Liver (tissue), 9 donors: Measurements from ENCODE around the gene TSPOAP1. TPM values are rescaled to one million over a fixed set of nuclear protein-coding genes. Genes with fewer than 3 reads are reported as not detected.

Experiments used
- DNase-seq: peaks from one replicate; pipeline ENCODE4 v3.0.0-alpha.2; 2017; ENCODE audit warnings: low spot score
- H3K27ac ChIP-seq, 2 donors: one replicate each; pipeline ENCODE4 v1.7.0; 2013; ENCODE audit warnings: inconsistent platforms in 2 of 2, low read length in 2 of 2, control low read depth in 1 of 2, low read depth in 1 of 2, mild to moderate bottlenecking in 1 of 2
- H3K27me3 ChIP-seq, 4 donors: one replicate each; pipeline versions ENCODE4 v1.6.1 to v1.7.0; 2013; ENCODE audit warnings: low read length in 3 of 4, inconsistent platforms in 1 of 4, mild to moderate bottlenecking in 1 of 4, moderate library complexity in 1 of 4; ENCODE audit not compliant: control insufficient read depth in 4 of 4, insufficient read depth in 4 of 4
- H3K36me3 ChIP-seq, 4 donors: one replicate each; pipeline versions ENCODE4 v1.6.1 to v1.7.0; 2013; ENCODE audit warnings: low read length in 3 of 4, mild to moderate bottlenecking in 3 of 4, low read depth in 1 of 4, moderate library complexity in 1 of 4; ENCODE audit not compliant: control insufficient read depth in 4 of 4, insufficient read depth in 3 of 4
- H3K4me1 ChIP-seq, 4 donors: one replicate each; pipeline versions ENCODE4 v1.6.1 to v1.7.0; 2013; ENCODE audit warnings: low read length in 3 of 4, mild to moderate bottlenecking in 3 of 4, moderate library complexity in 1 of 4; ENCODE audit not compliant: control insufficient read depth in 4 of 4, insufficient read depth in 4 of 4
- H3K4me3 ChIP-seq, 3 donors: one replicate each; pipeline versions ENCODE4 v1.6.1 to v1.7.0; 2013; ENCODE audit warnings: low read length in 3 of 3, control low read depth in 1 of 3, low read depth in 1 of 3, mild to moderate bottlenecking in 1 of 3
- H3K9ac ChIP-seq, 2 donors: one replicate each; pipeline ENCODE4 v1.7.0; 2013; ENCODE audit warnings: low read length in 2 of 2, mild to moderate bottlenecking in 2 of 2, moderate library complexity in 2 of 2, control low read depth in 1 of 2, low read depth in 1 of 2
- H3K9me3 ChIP-seq, 4 donors: one replicate each; pipeline versions ENCODE4 v1.6.1 to v1.7.0; 2013; ENCODE audit warnings: low read length in 3 of 4; ENCODE audit not compliant: control insufficient read depth in 4 of 4
- FOXA1 ChIP-seq: IDR thresholded peaks from 2 replicates; pipeline ENCODE4 v1.6.1; 2016; ENCODE audit warnings: antibody characterized with exemption
- FOXA2 ChIP-seq: IDR thresholded peaks from 2 replicates; pipeline ENCODE4 v1.6.1; 2016; ENCODE audit warnings: antibody characterized with exemption
- GABPA ChIP-seq, 2 donors: IDR thresholded peaks in 1 of 2; conservative IDR thresholded peaks in 1 of 2; 2 replicates each; pipeline ENCODE4 v1.6.1; 2016; ENCODE audit warnings: antibody characterized with exemption in 2 of 2, mild to moderate bottlenecking in 1 of 2, moderate library complexity in 1 of 2
- HNF4G ChIP-seq: IDR thresholded peaks from 2 replicates; pipeline ENCODE4 v1.6.1; 2016; ENCODE audit warnings: antibody characterized with exemption
- JUND ChIP-seq, 2 donors: IDR thresholded peaks; 2 replicates each; pipeline ENCODE4 v1.6.1; 2016; ENCODE audit warnings: antibody characterized with exemption in 2 of 2
- NR2F2 ChIP-seq: IDR thresholded peaks from 2 replicates; pipeline ENCODE4 v1.6.1; 2016; ENCODE audit warnings: antibody characterized with exemption
- RXRA ChIP-seq, 2 donors: IDR thresholded peaks; 2 replicates each; pipeline ENCODE4 v1.6.1; 2017 to 2018; ENCODE audit warnings: antibody characterized with exemption in 2 of 2, mild to moderate bottlenecking in 1 of 2
- SP1 ChIP-seq: IDR thresholded peaks from 2 replicates; pipeline ENCODE4 v1.6.1; 2018; ENCODE audit warnings: antibody characterized with exemption, mild to moderate bottlenecking
- TAF1 ChIP-seq: conservative IDR thresholded peaks from 2 replicates; pipeline ENCODE4 v1.6.1; 2016; ENCODE audit warnings: antibody characterized with exemption, mild to moderate bottlenecking
- YY1 ChIP-seq: IDR thresholded peaks from 2 replicates; pipeline ENCODE4 v1.6.1; 2016; ENCODE audit warnings: antibody characterized with exemption, mild to moderate bottlenecking
- WGBS: extraction: QIAGEN DNeasy Blood & Tissue Kit; methylation state at CpG from one replicate; pipeline ENCODE4 v1.1.7; 2013; 5-methylcytosine and 5-hydroxymethylcytosine counted together
- polyA plus RNA-seq, 2 donors: library from polyadenylated mRNA; stranded (reverse) in 1 of 2; unstranded in 1 of 2; fragments of 200-250 nt in 1 of 2; fragments of >200 nt in 1 of 2; fragmentation: Nextera tagmentation in 1 of 2; extraction: Ambion mirVana in 1 of 2; gene quantifications; one replicate each; pipeline versions ENCODE4 v1.2.1 to v1.2.3, GENCODE V29; 2013 to 2015
- total RNA-seq, 2 donors: library from RNA; depleted of rRNA; stranded (reverse); fragments of >200 nt; gene quantifications; one replicate each; pipeline ENCODE4 v1.2.3, GENCODE V29; 2014
- TF ChIP-seq, protein P1 (sequence below): IDR thresholded peaks from 2 replicates; pipeline ENCODE4 v1.6.1; 2016; ENCODE audit warnings: antibody characterized with exemption, mild to moderate bottlenecking
- TF ChIP-seq, protein P2 (sequence below): fragments of 150-350 bp; IDR thresholded peaks from 2 replicates; pipeline ENCODE4 v1.5.1; 2017; ENCODE audit warnings: improper control_type of control experiment, low read depth, low read length; ENCODE audit not compliant: missing input control
- TF ChIP-seq, protein P3 (sequence below): IDR thresholded peaks from 2 replicates; pipeline ENCODE4 v1.6.1; 2016; ENCODE audit warnings: antibody characterized with exemption
- donor health status: healthy.
- donor health status: healthy.
- donor health status: healthy.
- donor health status: healthy.
- donor health status: healthy.

Gene TSPOAP1
- total and polyA plus RNA-seq, 4 donors: 1.5 to 4.6 (median 2.6) TPM

DNA sequence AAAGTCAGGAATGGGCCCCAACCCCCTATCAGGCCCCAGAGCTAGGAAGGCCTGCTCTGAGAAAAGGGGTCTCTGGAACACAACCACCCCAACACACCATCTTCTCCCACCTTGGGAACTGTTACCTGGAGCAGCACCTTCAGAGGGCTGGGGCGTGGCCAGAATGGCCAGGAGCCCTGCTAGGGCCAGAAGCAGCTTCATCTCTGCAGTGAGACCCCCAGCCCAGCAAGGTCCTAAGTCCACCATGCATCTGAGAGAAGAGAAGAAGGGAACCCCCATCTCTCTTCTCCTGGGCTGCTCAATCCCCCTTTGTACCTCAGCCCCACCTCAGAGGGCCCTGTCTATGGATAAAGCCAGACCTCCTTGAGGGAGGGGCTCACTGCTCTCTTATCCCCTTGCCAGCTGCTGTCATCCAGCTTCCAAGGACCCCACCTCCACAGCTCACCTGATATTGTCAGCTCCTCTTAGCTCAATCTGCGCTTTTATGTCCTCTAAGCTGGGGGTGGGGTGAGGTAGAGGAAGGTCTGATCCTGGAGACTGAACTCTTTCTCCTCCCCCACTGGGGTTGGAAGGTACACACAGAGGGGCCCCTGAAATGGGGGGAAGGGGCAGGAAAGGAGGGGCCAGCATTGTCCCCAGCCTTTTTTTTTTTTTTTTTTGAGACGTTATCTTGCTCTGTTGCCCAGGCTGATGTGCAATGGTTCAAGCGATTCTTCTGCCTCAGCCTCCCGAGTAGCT lies 47.9 kb downstream of the TSPOAP1 start, which contains the start of gene MPO (continued):
- TF ChIP-seq GABPA (IDR thresholded peaks at IDR 0.05 in 1 of 2, conservative IDR thresholded peaks at IDR 0.05 in 1 of 2): no peak
- TF ChIP-seq HNF4G: no peak

DNA sequence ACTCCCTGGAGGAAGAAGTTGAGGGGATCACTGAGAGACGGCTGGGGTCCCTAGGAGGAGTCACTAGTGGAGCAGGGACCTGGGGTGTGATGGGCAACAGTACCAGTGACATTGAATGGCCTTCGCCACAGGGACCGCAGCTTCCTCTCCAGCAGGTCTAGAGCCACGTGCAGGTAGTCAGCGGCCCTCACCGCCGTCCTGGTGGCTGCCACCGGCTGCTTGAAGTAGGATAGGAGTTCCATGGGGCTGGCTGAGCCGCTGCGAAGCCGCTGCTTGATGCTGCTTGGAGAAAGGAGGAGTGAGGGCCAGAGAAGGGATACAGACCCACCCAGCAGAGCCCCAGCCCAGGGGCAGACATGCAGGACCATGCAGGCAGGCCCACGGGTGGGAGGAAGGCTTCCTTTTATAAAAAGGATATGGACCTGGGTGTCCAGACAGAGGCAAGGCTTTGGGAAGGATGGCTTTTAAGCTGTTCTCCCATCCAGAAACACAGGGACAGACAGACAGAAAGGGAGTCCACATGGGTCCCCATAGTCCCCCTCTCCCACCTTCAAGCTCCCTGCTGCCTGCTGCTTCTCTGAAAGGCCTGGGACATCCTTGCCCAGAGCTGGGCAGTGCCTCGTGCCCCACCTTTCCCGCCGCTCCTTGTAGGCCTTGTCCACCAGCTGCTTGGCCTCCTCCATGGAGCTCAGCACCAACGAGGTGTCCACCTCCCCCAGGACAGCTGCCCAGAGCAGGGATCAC lies 48.7 kb downstream of the TSPOAP1 start:
- H3K4me3 ChIP-seq: no peak overlapping the region
- no peaks in the 10 kb centered on the region for H3K9me3 ChIP-seq
- WGBS: 72% methylated on average over 16 of the region's 16 CpGs
- H3K27ac ChIP-seq: no peak overlapping the region
- peaks cover 0 to 3% (median 0%) of the 10 kb centered on the region in 4 donors for H3K27me3 ChIP-seq
- peaks cover 0 to 9% (median 4%) of the 10 kb centered on the region in 4 donors for H3K4me1 ChIP-seq
- DNase-seq: no peak
- TF ChIP-seq RXRA (IDR thresholded peaks at IDR 0.05) (no peak), JUND (IDR thresholded peaks at IDR 0.05) (no peak), TAF1 (no peak), YY1 (no peak), GABPA (IDR thresholded peaks at IDR 0.05 in 1 of 2, conservative IDR thresholded peaks at IDR 0.05 in 1 of 2) (no peak), FOXA1 (no peak), FOXA2 (no peak), NR2F2 (no peak), HNF4G (no peak), SP1 (no peak)
- TF ChIP-seq, protein P1, sequence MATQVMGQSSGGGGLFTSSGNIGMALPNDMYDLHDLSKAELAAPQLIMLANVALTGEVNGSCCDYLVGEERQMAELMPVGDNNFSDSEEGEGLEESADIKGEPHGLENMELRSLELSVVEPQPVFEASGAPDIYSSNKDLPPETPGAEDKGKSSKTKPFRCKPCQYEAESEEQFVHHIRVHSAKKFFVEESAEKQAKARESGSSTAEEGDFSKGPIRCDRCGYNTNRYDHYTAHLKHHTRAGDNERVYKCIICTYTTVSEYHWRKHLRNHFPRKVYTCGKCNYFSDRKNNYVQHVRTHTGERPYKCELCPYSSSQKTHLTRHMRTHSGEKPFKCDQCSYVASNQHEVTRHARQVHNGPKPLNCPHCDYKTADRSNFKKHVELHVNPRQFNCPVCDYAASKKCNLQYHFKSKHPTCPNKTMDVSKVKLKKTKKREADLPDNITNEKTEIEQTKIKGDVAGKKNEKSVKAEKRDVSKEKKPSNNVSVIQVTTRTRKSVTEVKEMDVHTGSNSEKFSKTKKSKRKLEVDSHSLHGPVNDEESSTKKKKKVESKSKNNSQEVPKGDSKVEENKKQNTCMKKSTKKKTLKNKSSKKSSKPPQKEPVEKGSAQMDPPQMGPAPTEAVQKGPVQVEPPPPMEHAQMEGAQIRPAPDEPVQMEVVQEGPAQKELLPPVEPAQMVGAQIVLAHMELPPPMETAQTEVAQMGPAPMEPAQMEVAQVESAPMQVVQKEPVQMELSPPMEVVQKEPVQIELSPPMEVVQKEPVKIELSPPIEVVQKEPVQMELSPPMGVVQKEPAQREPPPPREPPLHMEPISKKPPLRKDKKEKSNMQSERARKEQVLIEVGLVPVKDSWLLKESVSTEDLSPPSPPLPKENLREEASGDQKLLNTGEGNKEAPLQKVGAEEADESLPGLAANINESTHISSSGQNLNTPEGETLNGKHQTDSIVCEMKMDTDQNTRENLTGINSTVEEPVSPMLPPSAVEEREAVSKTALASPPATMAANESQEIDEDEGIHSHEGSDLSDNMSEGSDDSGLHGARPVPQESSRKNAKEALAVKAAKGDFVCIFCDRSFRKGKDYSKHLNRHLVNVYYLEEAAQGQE: no peak
- TF ChIP-seq, protein P2, sequence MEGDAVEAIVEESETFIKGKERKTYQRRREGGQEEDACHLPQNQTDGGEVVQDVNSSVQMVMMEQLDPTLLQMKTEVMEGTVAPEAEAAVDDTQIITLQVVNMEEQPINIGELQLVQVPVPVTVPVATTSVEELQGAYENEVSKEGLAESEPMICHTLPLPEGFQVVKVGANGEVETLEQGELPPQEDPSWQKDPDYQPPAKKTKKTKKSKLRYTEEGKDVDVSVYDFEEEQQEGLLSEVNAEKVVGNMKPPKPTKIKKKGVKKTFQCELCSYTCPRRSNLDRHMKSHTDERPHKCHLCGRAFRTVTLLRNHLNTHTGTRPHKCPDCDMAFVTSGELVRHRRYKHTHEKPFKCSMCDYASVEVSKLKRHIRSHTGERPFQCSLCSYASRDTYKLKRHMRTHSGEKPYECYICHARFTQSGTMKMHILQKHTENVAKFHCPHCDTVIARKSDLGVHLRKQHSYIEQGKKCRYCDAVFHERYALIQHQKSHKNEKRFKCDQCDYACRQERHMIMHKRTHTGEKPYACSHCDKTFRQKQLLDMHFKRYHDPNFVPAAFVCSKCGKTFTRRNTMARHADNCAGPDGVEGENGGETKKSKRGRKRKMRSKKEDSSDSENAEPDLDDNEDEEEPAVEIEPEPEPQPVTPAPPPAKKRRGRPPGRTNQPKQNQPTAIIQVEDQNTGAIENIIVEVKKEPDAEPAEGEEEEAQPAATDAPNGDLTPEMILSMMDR: no peak
- TF ChIP-seq, protein P3, sequence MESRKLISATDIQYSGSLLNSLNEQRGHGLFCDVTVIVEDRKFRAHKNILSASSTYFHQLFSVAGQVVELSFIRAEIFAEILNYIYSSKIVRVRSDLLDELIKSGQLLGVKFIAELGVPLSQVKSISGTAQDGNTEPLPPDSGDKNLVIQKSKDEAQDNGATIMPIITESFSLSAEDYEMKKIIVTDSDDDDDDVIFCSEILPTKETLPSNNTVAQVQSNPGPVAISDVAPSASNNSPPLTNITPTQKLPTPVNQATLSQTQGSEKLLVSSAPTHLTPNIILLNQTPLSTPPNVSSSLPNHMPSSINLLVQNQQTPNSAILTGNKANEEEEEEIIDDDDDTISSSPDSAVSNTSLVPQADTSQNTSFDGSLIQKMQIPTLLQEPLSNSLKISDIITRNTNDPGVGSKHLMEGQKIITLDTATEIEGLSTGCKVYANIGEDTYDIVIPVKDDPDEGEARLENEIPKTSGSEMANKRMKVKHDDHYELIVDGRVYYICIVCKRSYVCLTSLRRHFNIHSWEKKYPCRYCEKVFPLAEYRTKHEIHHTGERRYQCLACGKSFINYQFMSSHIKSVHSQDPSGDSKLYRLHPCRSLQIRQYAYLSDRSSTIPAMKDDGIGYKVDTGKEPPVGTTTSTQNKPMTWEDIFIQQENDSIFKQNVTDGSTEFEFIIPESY: no peak
- no peak overlapping the region for H3K9ac ChIP-seq
- no peaks in the 10 kb centered on the region for H3K36me3 ChIP-seq
